HEK293 (cell line): ENCODE data around the gene PHF21A.

ENCODE experiments used
- HOXD13 ChIP-seq: sonication (generic); formaldehyde crosslinking; IDR thresholded peaks from 2 replicates; pipeline ENCODE4 v1.8.0; 2022; ENCODE audit warnings: missing genetic modification reagents, borderline replicate concordance
- ZNF354C ChIP-seq: fragments of 450-650 bp; formaldehyde crosslinking; IDR thresholded peaks from 2 replicates; pipeline ENCODE4 v1.5.1; 2016; ENCODE audit warnings: missing biosample characterization, missing genetic modification characterization, low read depth, borderline replicate concordance
- TF ChIP-seq, protein P1 (sequence below): fragments of 450-650 bp; formaldehyde crosslinking; IDR thresholded peaks from 2 replicates; pipeline ENCODE4 v1.5.1; 2016; ENCODE audit warnings: missing biosample characterization, missing genetic modification characterization

DNA sequence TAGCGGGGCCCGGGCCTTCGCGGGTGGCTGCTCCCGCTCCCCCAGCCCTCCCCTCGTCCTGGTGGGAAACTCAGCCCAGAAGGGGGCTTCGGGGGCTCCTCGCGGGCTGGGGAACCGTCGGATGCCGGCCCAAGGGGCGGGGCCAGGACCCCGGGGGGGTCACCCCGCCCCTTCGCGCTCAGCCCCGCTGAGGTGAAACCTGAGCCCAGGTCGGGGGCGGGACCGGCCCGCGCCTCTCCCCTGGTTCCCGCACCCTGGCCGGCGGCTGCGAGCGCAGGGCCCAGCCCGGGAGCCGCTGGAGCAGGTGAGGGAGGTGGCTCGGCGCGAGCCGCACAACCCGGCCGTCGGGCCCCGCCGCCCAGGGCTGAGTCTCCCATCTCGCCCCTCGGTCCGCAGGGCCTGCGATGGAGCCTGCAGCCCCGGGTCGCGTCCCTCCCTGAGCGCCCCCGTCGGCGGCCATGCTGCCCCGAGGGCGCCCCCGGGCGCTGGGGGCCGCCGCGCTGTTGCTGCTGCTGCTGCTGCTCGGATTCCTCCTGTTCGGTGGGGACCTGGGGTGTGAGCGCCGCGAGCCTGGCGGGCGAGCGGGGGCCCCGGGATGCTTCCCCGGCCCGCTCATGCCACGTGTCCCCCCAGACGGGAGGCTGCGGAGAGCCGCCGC is 198.7 kb downstream of the PHF21A start, which contains the start of gene LARGE2:
- TF ChIP-seq ZNF354C (tag by site-specific recombination), result no peak
- TF ChIP-seq HOXD13 (CRISPR knock-in tag), result no peak
- TF ChIP-seq, protein P1, sequence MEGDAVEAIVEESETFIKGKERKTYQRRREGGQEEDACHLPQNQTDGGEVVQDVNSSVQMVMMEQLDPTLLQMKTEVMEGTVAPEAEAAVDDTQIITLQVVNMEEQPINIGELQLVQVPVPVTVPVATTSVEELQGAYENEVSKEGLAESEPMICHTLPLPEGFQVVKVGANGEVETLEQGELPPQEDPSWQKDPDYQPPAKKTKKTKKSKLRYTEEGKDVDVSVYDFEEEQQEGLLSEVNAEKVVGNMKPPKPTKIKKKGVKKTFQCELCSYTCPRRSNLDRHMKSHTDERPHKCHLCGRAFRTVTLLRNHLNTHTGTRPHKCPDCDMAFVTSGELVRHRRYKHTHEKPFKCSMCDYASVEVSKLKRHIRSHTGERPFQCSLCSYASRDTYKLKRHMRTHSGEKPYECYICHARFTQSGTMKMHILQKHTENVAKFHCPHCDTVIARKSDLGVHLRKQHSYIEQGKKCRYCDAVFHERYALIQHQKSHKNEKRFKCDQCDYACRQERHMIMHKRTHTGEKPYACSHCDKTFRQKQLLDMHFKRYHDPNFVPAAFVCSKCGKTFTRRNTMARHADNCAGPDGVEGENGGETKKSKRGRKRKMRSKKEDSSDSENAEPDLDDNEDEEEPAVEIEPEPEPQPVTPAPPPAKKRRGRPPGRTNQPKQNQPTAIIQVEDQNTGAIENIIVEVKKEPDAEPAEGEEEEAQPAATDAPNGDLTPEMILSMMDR (tag by site-specific recombination), result no peak
